CD4-positive, CD25-positive, alpha-beta regulatory T cell (primary cell): Measurements from ENCODE around the gene INSC. TPM values are rescaled to one million over a fixed set of nuclear protein-coding genes. Genes with fewer than 3 reads are reported as not detected.

Source experiments
- ATAC-seq, 2 donors: fragments of 150-1000 bp; cut with Tn5 transposase; one replicate each; pipeline ENCODE4 v1.10.0; 2021; ENCODE audit warnings: low read depth in 2 of 2, moderate number of reproducible peaks in 2 of 2, moderate library complexity in 1 of 2
- DNase-seq, 3 donors: peaks; one replicate each; pipeline versions ENCODE4 v3.0.0 to v3.0.0-alpha.2; 2012 to 2022; ENCODE audit warnings: mixed read lengths in 1 of 3
- H3K27ac ChIP-seq: one replicate; pipeline ENCODE4 v1.7.0; 2013; ENCODE audit warnings: mild to moderate bottlenecking, low read length; ENCODE audit not compliant: insufficient read depth, poor library complexity, severe bottlenecking
- H3K27me3 ChIP-seq: one replicate; pipeline ENCODE4 v1.7.0; 2013; ENCODE audit warnings: low read length; ENCODE audit not compliant: control insufficient read depth, insufficient read depth
- H3K36me3 ChIP-seq: one replicate; pipeline ENCODE4 v1.7.0; 2013; ENCODE audit warnings: mild to moderate bottlenecking, low read length, moderate library complexity; ENCODE audit not compliant: control insufficient read depth, insufficient read depth
- H3K4me1 ChIP-seq: 2 replicates; pipeline ENCODE4 v1.7.0; 2013; ENCODE audit warnings: mild to moderate bottlenecking, low read length; ENCODE audit not compliant: insufficient read depth, control insufficient read depth, poor library complexity, severe bottlenecking
- H3K4me3 ChIP-seq: one replicate; pipeline ENCODE4 v1.7.0; 2013; ENCODE audit warnings: low read depth, mild to moderate bottlenecking, low read length, moderate library complexity
- H3K9me3 ChIP-seq, 2 experiments: 1 replicate in 1 of 2; 2 replicates in 1 of 2; pipeline ENCODE4 v1.7.0; 2013; ENCODE audit warnings: low read length in 2 of 2, mild to moderate bottlenecking in 1 of 2, moderate library complexity in 1 of 2; ENCODE audit not compliant: control insufficient read depth in 2 of 2
- H3K27ac Mint-ChIP-seq, 3 donors: one replicate each; pipeline ENCODE4 v1.8.0; 2020 to 2022; ENCODE audit warnings: mild to moderate bottlenecking in 3 of 3, mixed read lengths in 3 of 3, moderate library complexity in 2 of 3
- H3K27me3 Mint-ChIP-seq: one replicate; pipeline ENCODE4 v1.8.0; 2022; ENCODE audit warnings: mild to moderate bottlenecking, mixed read lengths
- H3K36me3 Mint-ChIP-seq: one replicate; pipeline ENCODE4 v1.8.0; 2020; ENCODE audit warnings: mixed read lengths
- H3K4me1 Mint-ChIP-seq, 4 donors: one replicate each; pipeline ENCODE4 v1.8.0; 2020 to 2022; ENCODE audit warnings: mixed read lengths in 4 of 4, mild to moderate bottlenecking in 1 of 4
- H3K4me3 Mint-ChIP-seq, 4 donors: one replicate each; pipeline ENCODE4 v1.8.0; 2020 to 2022; ENCODE audit warnings: mild to moderate bottlenecking in 4 of 4, mixed read lengths in 4 of 4, moderate library complexity in 3 of 4
- H3K9me3 Mint-ChIP-seq, 7 donors: one replicate each; pipeline ENCODE4 v1.8.0; 2020 to 2022; ENCODE audit warnings: mixed read lengths in 7 of 7, mild to moderate bottlenecking in 3 of 7, moderate library complexity in 2 of 7
- polyA plus RNA-seq, 4 donors: library from polyadenylated mRNA; unstranded; fragments of 300-500 nt; fragmentation: Illumina TruSeq; gene quantifications; one replicate each; pipeline ENCODE4 v1.2.3, GENCODE V29; 2021
- total RNA-seq: library from RNA; stranded (reverse); gene quantifications from one replicate; pipeline ENCODE4 v1.2.3, GENCODE V29; 2022

Gene INSC
- total and polyA plus RNA-seq, 5 donors from 2014 or later: 0.15 to 0.20 TPM; not detected in 3

- Histone ChIP-seq H3K9me3 (no peaks in the 10 kb centered on the region), H3K4me1 (no peaks in the 10 kb centered on the region), H3K27me3 (no peaks in the 10 kb centered on the region), H3K27ac (no peak overlapping the region), H3K36me3 (no peaks in the 10 kb centered on the region), H3K4me3 (no peak overlapping the region)
- Mint-ChIP-seq H3K9me3 (peaks cover 0 to 2% (median 0%) of the 10 kb centered on the region in 7 donors), H3K36me3 (no peaks in the 10 kb centered on the region), H3K4me1 (no peaks in the 10 kb centered on the region), H3K27me3 (peaks cover 4% of the 10 kb centered on the region), H3K4me3 (no peak overlapping the region), H3K27ac (peak overlapping the region in 1 of 3 donors; percentile 45)
- DNase-seq: no peak
- ATAC-seq: no peak
Measured at GRCh38 chr11:15228331-15228849, 113.7 kb downstream of the INSC start.

DNA sequence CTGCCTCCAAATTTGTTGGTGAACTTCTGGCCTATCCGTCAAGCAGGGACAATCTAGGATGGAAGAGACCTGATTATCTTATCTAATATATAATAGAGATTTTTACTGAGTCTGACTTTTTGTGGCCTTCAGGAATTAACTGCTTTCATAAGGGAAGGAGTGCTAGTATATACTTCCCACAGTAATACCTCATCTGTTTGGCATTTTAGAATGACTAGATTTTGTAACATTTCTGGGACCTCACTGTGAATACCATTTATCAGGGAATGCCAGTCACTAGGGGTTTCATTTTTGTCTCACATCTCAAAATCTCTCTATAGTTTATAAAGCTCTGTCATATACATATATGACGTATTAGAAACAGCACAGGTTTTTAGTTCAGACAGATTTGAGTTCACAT is 114.3 kb downstream of the INSC start:
- Mint-ChIP-seq H3K36me3 (no peaks in the 10 kb centered on the region), H3K4me3 (no peak overlapping the region), H3K27me3 (peaks cover 4% of the 10 kb centered on the region), H3K27ac (no peak overlapping the region), H3K4me1 (no peaks in the 10 kb centered on the region), H3K9me3 (peaks cover 0 to 2% (median 0%) of the 10 kb centered on the region in 7 donors)
- no peaks in the 10 kb centered on the region for H3K27me3 ChIP-seq
- no peaks in the 10 kb centered on the region for H3K36me3 ChIP-seq
- DNase-seq: no peak
- no peak for ATAC-seq
- no peaks in the 10 kb centered on the region for H3K9me3 ChIP-seq
- H3K4me3 ChIP-seq: no peak overlapping the region
- no peak overlapping the region for H3K27ac ChIP-seq
- no peaks in the 10 kb centered on the region for H3K4me1 ChIP-seq

- Histone ChIP-seq H3K4me3 (no peak overlapping the region), H3K4me1 (no peaks in the 10 kb centered on the region), H3K27ac (no peak overlapping the region), H3K36me3 (no peaks in the 10 kb centered on the region), H3K9me3 (no peaks in the 10 kb centered on the region), H3K27me3 (no peaks in the 10 kb centered on the region)
- Mint-ChIP-seq H3K9me3 (peaks cover 0 to 2% (median 0%) of the 10 kb centered on the region in 7 donors), H3K4me3 (no peak overlapping the region), H3K27me3 (peaks cover 4% of the 10 kb centered on the region), H3K27ac (no peak overlapping the region), H3K4me1 (no peaks in the 10 kb centered on the region), H3K36me3 (no peaks in the 10 kb centered on the region)
- DNase-seq: no peak
- ATAC-seq: no peak
Measured at GRCh38 chr11:15232496-15232895, 117.8 kb downstream of the INSC start.

DNA sequence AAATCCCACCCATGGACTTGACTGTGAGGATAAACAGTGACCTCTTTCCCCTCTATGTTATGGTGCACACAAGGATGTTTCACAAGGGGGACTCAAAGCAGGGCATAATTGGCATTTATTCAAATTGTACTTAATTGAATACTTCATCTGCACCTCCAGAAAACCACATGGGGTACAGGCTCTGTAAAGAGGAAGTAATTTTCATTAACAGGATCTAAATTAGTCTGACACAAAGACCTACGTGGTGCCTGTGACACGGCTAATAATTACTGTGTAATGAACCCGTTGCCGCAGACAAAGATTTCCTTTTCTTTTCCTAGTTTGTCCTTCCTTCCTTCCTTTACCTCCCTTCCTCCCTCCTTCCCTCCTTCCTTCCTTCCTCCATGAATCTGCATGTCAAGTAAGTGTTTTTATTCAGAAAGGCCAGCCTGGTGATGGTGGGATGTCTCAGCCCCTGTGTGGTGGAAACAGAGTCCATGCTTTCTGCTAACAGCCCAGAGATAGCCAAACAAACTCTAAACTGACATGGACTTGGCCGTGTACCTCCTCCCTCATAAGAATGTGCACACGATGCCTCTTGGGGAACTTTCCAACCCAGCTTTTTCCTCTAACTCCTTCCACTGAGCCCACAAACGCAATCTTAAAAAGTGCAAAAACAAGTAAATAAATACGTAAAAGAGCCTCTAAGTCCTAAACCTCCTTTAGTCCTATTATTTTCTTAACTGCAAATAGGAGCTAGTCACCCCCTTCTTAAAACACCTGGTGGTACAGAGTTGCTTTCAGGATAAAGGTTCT is 118.8 kb downstream of the INSC start:
- Histone ChIP-seq H3K27ac (no peak overlapping the region), H3K4me1 (no peaks in the 10 kb centered on the region), H3K9me3 (no peaks in the 10 kb centered on the region), H3K4me3 (no peak overlapping the region), H3K27me3 (no peaks in the 10 kb centered on the region), H3K36me3 (no peaks in the 10 kb centered on the region)
- H3K9me3 Mint-ChIP-seq: peaks cover 0 to 3% (median 1%) of the 10 kb centered on the region in 7 donors
- no peaks in the 10 kb centered on the region for H3K36me3 Mint-ChIP-seq
- ATAC-seq: no peak
- DNase-seq: no peak
- H3K27ac Mint-ChIP-seq: no peak overlapping the region
- H3K4me3 Mint-ChIP-seq: no peak overlapping the region
- H3K4me1 Mint-ChIP-seq: no peaks in the 10 kb centered on the region
- peaks cover 4% of the 10 kb centered on the region for H3K27me3 Mint-ChIP-seq

- no peaks in the 10 kb centered on the region for H3K27me3 ChIP-seq
- no peaks in the 10 kb centered on the region for H3K36me3 ChIP-seq
- no peak overlapping the region for H3K4me3 Mint-ChIP-seq
- no peak overlapping the region for H3K4me3 ChIP-seq
- H3K4me1 ChIP-seq: no peaks in the 10 kb centered on the region
- no peaks in the 10 kb centered on the region for H3K9me3 ChIP-seq
- no peaks in the 10 kb centered on the region for H3K27me3 Mint-ChIP-seq
- ATAC-seq: no peak
- no peak for DNase-seq
- H3K9me3 Mint-ChIP-seq: peaks cover 0 to 3% (median 1%) of the 10 kb centered on the region in 7 donors
- H3K4me1 Mint-ChIP-seq: no peaks in the 10 kb centered on the region
- H3K27ac Mint-ChIP-seq: no peak overlapping the region
- no peaks in the 10 kb centered on the region for H3K36me3 Mint-ChIP-seq
- no peak overlapping the region for H3K27ac ChIP-seq
Measured at GRCh38 chr11:15234796-15235195, 120.1 kb downstream of the INSC start.

DNA sequence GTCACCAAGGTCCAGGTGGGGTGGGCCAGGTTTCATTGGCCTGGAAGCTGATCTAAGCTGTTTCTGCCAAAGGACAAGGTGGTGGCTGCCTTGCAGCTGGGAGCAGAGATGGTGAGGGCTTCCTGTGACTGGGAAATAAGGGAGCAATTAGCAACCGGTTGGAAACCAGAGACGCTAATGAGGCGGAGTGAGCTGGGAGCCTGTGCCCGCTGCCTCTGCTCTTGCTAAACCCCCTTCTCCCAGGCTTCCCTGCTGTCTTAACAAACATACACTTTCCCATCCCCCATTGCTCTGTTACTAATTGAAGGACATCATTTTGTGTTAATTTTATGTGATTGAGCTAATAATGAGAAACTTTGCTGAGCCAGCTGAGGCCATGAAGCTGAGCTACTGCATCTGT is 121.8 kb downstream of the INSC start:
- ATAC-seq (no peak), DNase-seq (no peak)
- Mint-ChIP-seq H3K36me3 (no peaks in the 10 kb centered on the region), H3K9me3 (peaks cover 0 to 3% (median 1%) of the 10 kb centered on the region in 7 donors), H3K27ac (no peak overlapping the region), H3K4me3 (no peak overlapping the region), H3K27me3 (no peaks in the 10 kb centered on the region), H3K4me1 (no peaks in the 10 kb centered on the region)
- H3K9me3 ChIP-seq: no peaks in the 10 kb centered on the region
- no peak overlapping the region for H3K27ac ChIP-seq
- H3K36me3 ChIP-seq: no peaks in the 10 kb centered on the region
- H3K4me3 ChIP-seq: no peak overlapping the region
- no peaks in the 10 kb centered on the region for H3K4me1 ChIP-seq
- H3K27me3 ChIP-seq: no peaks in the 10 kb centered on the region

DNA sequence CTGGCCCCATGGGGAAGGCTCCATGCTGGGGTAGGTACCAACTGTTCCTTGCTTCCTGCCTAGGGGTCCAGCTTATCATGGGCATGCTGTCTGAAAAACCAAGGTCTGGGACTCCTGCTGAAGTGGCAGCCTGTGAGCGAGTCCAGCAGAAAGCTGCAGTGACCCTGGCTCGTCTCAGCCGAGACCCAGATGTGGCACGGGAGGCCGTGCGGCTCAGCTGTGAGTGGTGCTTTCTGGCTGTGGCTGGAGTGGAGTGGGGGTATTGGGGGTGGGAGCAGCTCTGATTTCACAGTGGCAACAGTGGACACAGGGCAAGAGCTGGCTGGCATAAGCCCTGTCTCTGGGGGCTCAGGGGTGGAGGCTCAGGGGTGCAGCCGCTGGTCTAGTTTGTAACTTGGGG is 124.1 kb downstream of the INSC start:
- H3K36me3 ChIP-seq: no peaks in the 10 kb centered on the region
- no peak overlapping the region for H3K27ac ChIP-seq
- no peaks in the 10 kb centered on the region for H3K27me3 ChIP-seq
- H3K4me1 ChIP-seq: no peaks in the 10 kb centered on the region
- H3K4me3 Mint-ChIP-seq: no peak overlapping the region
- DNase-seq (no peak), ATAC-seq (no peak)
- H3K36me3 Mint-ChIP-seq: no peaks in the 10 kb centered on the region
- no peaks in the 10 kb centered on the region for H3K4me1 Mint-ChIP-seq
- no peaks in the 10 kb centered on the region for H3K9me3 ChIP-seq
- no peak overlapping the region for H3K27ac Mint-ChIP-seq
- H3K4me3 ChIP-seq: no peak overlapping the region
- no peaks in the 10 kb centered on the region for H3K27me3 Mint-ChIP-seq
- H3K9me3 Mint-ChIP-seq: peaks cover 0 to 3% (median 1%) of the 10 kb centered on the region in 7 donors

DNA sequence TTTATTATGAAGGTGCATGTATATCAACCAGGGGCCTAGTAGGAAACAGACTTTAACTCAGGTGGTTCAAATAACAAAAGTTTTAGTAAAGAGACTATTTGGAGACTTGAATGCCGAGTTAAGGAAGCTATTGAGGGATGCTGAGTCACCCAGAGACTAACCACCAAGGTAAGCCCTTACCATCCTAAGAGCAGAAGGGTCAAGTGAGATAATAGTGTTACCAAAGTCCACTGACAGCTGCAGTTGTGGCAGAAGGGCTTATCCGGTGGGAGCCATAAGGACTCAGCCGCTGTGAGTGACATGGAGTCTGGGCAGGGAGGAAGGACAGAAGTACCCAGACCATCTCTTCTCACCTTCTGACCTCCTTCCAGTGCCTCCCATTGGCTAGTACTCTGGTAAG is 134.0 kb downstream of the INSC start:
- Mint-ChIP-seq H3K4me3 (no peak overlapping the region), H3K4me1 (no peaks in the 10 kb centered on the region), H3K36me3 (no peaks in the 10 kb centered on the region), H3K9me3 (peaks cover 0 to 1% (median 0%) of the 10 kb centered on the region in 7 donors), H3K27me3 (peaks cover 4% of the 10 kb centered on the region), H3K27ac (no peak overlapping the region)
- ATAC-seq (no peak), DNase-seq (no peak)
- Histone ChIP-seq H3K27ac (no peak overlapping the region), H3K27me3 (peaks cover 5% of the 10 kb centered on the region), H3K4me3 (no peak overlapping the region), H3K9me3 (no peaks in the 10 kb centered on the region), H3K4me1 (no peaks in the 10 kb centered on the region), H3K36me3 (no peaks in the 10 kb centered on the region)
